ENCODE measurements around the gene CHST9. TPM values are rescaled to one million over a fixed set of nuclear protein-coding genes. Genes with fewer than 3 reads are reported as not detected.
"Not testable (repeated sequence)": the region's sequence is repeated elsewhere in the genome, so short reads cannot be mapped to it uniquely, and the experiment has no call there.

The CHST9 gene
- total and polyA plus RNA-seq, 2 of the 4 experiments (the other 2 are of a cell fraction) = not detected

- H3K56ac ChIP-seq (ENCODE audit: extremely low read depth, insufficient read depth, low read length); dilution Hi-C loops (cut with HindIII; ENCODE audit: low sequenced_read_pairs, unreplicated experiment); H3K79me1 ChIP-seq (ENCODE audit: low read depth in 1 of 2, low read length in 2 of 2); DNase-seq; ATAC-seq (ENCODE audit: low read depth); H3K4ac ChIP-seq (ENCODE audit: low read depth, low read length); POLR2A ChIA-PET (ENCODE audit: unreplicated experiment); H3K4me3 ChIP-seq (ENCODE audit: insufficient read depth, low read depth, low read length); H4K91ac ChIP-seq (ENCODE audit: insufficient read depth, low read depth, low read length); H4K5ac ChIP-seq (ENCODE audit: low read depth, low read length); H2AK5ac ChIP-seq (ENCODE audit: low read depth, low read length); H3K14ac ChIP-seq (replicated peaks; ENCODE audit: low read depth, low read length); H2BK15ac ChIP-seq (ENCODE audit: low read depth, low read length); H2AK9ac ChIP-seq (replicated peaks; ENCODE audit: low read depth, low read length, poor library complexity); H3K23ac ChIP-seq (ENCODE audit: low read depth, low read length); H3K9me1 ChIP-seq (ENCODE audit: insufficient read depth, low read length); H4K8ac ChIP-seq (ENCODE audit: low read depth in 2 of 2, low read length in 2 of 2); in situ Hi-C loops (cut with MboI; ENCODE audit: low sequenced_read_pairs); H3K27ac ChIP-seq (ENCODE audit: insufficient read depth, low read length); H4K20me1 ChIP-seq (ENCODE audit: insufficient read depth, low read length); intact Hi-C loops (cut with micrococcal nuclease); H3K9ac ChIP-seq (ENCODE audit: low read depth, low read length); H3K9me3 ChIP-seq (ENCODE audit: control insufficient read depth, insufficient read depth, low read length); H3K36me3 ChIP-seq (ENCODE audit: control insufficient read depth, insufficient read depth, low read length); H3K4me1 ChIP-seq (ENCODE audit: control insufficient read depth, insufficient read depth, low read length); H2BK20ac ChIP-seq (ENCODE audit: low read depth, low read length); BruUV-seq (replicated peaks); H3K27me3 ChIP-seq (ENCODE audit: control insufficient read depth, insufficient read depth, low read length); CTCF ChIA-PET; H2AFZ ChIP-seq (replicated peaks; ENCODE audit: low read length, poor library complexity); H2BK5ac ChIP-seq (ENCODE audit: low read depth, low read length, poor library complexity, severe bottlenecking); H3K4me2 ChIP-seq (ENCODE audit: low read depth, low read length); H2BK120ac ChIP-seq (ENCODE audit: low read depth, low read length); H3K18ac ChIP-seq (ENCODE audit: low read depth, low read length): not testable (repeated sequence)
- WGBS, 2 experiments (ENCODE audit: extremely low coverage in 2 of 2, insufficient read length in 1 of 2) = no CpG with 5 or more reads among the region's 12 CpGs
These were observed 21.9 kb downstream of the CHST9 start for GRCh38 chr18:27163197-27163716.

GRCh38 chr18:27149240-27149639, 35.9 kb downstream of the CHST9 start:
- H3K4me2 ChIP-seq (ENCODE audit: low read depth, low read length); H3K9ac ChIP-seq (ENCODE audit: low read depth, low read length); H4K91ac ChIP-seq (ENCODE audit: insufficient read depth, low read depth, low read length); H2BK120ac ChIP-seq (ENCODE audit: low read depth, low read length); DNase-seq; H2AK5ac ChIP-seq (ENCODE audit: low read depth, low read length); intact Hi-C loops (cut with micrococcal nuclease); H3K9me1 ChIP-seq (ENCODE audit: insufficient read depth, low read length); H3K27ac ChIP-seq (ENCODE audit: insufficient read depth, low read length); H3K27me3 ChIP-seq (ENCODE audit: control insufficient read depth, insufficient read depth, low read length); H3K14ac ChIP-seq (replicated peaks; ENCODE audit: low read depth, low read length); H3K79me1 ChIP-seq (ENCODE audit: low read depth in 1 of 2, low read length in 2 of 2); H3K4ac ChIP-seq (ENCODE audit: low read depth, low read length); H4K5ac ChIP-seq (ENCODE audit: low read depth, low read length); ATAC-seq (ENCODE audit: low read depth); H3K56ac ChIP-seq (ENCODE audit: extremely low read depth, insufficient read depth, low read length); H3K4me1 ChIP-seq (ENCODE audit: control insufficient read depth, insufficient read depth, low read length); POLR2A ChIA-PET (ENCODE audit: unreplicated experiment); H2AK9ac ChIP-seq (replicated peaks; ENCODE audit: low read depth, low read length, poor library complexity); H2BK20ac ChIP-seq (ENCODE audit: low read depth, low read length); H4K8ac ChIP-seq (ENCODE audit: low read depth in 2 of 2, low read length in 2 of 2); H3K18ac ChIP-seq (ENCODE audit: low read depth, low read length); H3K23ac ChIP-seq (ENCODE audit: low read depth, low read length); H2BK5ac ChIP-seq (ENCODE audit: low read depth, low read length, poor library complexity, severe bottlenecking); in situ Hi-C loops (cut with MboI; ENCODE audit: low sequenced_read_pairs); H2AFZ ChIP-seq (replicated peaks; ENCODE audit: low read length, poor library complexity); H2BK15ac ChIP-seq (ENCODE audit: low read depth, low read length); H3K4me3 ChIP-seq (ENCODE audit: insufficient read depth, low read depth, low read length); BruUV-seq (replicated peaks); H3K36me3 ChIP-seq (ENCODE audit: control insufficient read depth, insufficient read depth, low read length); dilution Hi-C loops (cut with HindIII; ENCODE audit: low sequenced_read_pairs, unreplicated experiment); H4K20me1 ChIP-seq (ENCODE audit: insufficient read depth, low read length): not testable (repeated sequence)
- no CpG with 5 or more reads among the region's 5 CpGs for WGBS, 2 experiments (ENCODE audit: extremely low coverage in 2 of 2, insufficient read length in 1 of 2)
- CTCF ChIA-PET = interaction anchor here (0.6 to 0.7 kb wide), 2 partner anchors 404 to 619 kb away, joined by 3 read pairs; no protein-coding TSS in a partner anchor
- H3K9me3 ChIP-seq (ENCODE audit: control insufficient read depth, insufficient read depth, low read length) = peaks cover 12% of the 10 kb centered on the region

All from IMR-90 (cell line).